ENCODE results near the gene LSMEM2. TPM values are rescaled to one million over a fixed set of nuclear protein-coding genes. Genes with fewer than 3 reads are reported as not detected.
"Not testable (repeated sequence)": the region's sequence is repeated elsewhere in the genome, so short reads cannot be mapped to it uniquely, and the experiment has no call there.

The LSMEM2 gene
- polyA plus RNA-seq, 2 of the 4 experiments (the other 2 are of a cell fraction) = 0.09 TPM; not detected in 1

- Histone ChIP-seq H3K4me1 (peaks cover under 1% of the 10 kb centered on the region; the same call in 1 of the 3 replicates), H3K9me3 (no peaks in the 10 kb centered on the region), H3K27ac (no peak overlapping the region), H3K4me2 (no peak overlapping the region), H3K4me3 (no peak overlapping the region)
- TF ChIP-seq MAX (IDR thresholded peaks at IDR 0.05) (no peak), CHD2 (IDR thresholded peaks at IDR 0.05; ENCODE audit: low read length, partially characterized antibody) (no peak), EHF (CRISPR knock-in tag; IDR thresholded peaks at IDR 0.05) (no peak), TFCP2L1 (CRISPR knock-in tag; IDR thresholded peaks at IDR 0.05) (no peak), ZNF302 (CRISPR knock-in tag; IDR thresholded peaks at IDR 0.05) (no peak), FOXS1 (CRISPR knock-in tag; IDR thresholded peaks at IDR 0.05) (no peak), PHF8 (IDR thresholded peaks at IDR 0.05; ENCODE audit: borderline replicate concordance, low read depth) (no peak), MAFK (IDR thresholded peaks at IDR 0.05; ENCODE audit: partially characterized antibody) (no peak), HDAC2 (IDR thresholded peaks at IDR 0.05) (no peak), ESRRA (IDR thresholded peaks at IDR 0.05; ENCODE audit: borderline replicate concordance, low read length) (no peak)
- FAIRE-seq (no peak), ATAC-seq (peak; percentile 5 to 37; a peak in 4 of 6 replicates), DNase-seq (ENCODE audit: low read depth in 1 of 2, low spot score in 1 of 2) (no peak)
- WGBS (ENCODE audit: missing lambda C conversion rate) = 76% methylated on average over 4 of the region's 4 CpGs
- ChIA-PET POLR2A (interaction anchor here (0.6 to 1.4 kb wide), 2 partner anchors 13 to 43 kb away, joined by 5 read pairs; partner anchors contain the start of gene GNAI2), CTCF (interaction anchor here (1.4 to 8.0 kb wide), 7 partner anchors 10 to 84 kb away, joined by 4 to 67 read pairs (median 6); no protein-coding TSS in a partner anchor)
These were observed 586 bp upstream of the LSMEM2 start for GRCh38 chr3:50278123-50278879.

GRCh38 chr3:50279255-50280016 lies 549 bp downstream of the LSMEM2 start:
- no peak for DNase-seq (ENCODE audit: low read depth in 1 of 2, low spot score in 1 of 2)
- H3K4me2 ChIP-seq = no peak overlapping the region
- 93% methylated on average over 7 of the region's 8 CpGs for whole genome bisulfite sequencing (ENCODE audit: missing lambda C conversion rate)

GRCh38 chr3:50284121-50284520 lies 5.2 kb downstream of the LSMEM2 start:
- H3K4me3 ChIP-seq; H3K9me3 ChIP-seq; DNase-seq (ENCODE audit: low read depth in 1 of 2, low spot score in 1 of 2); H3K4me1 ChIP-seq; FAIRE-seq; H3K4me2 ChIP-seq; POLR2A ChIA-PET; H3K27ac ChIP-seq: not testable (repeated sequence)
- WGBS (ENCODE audit: missing lambda C conversion rate) = 74% methylated on average over 6 of the region's 6 CpGs
- ATAC-seq = 0 out of 6 replicates have a peak, but pooled peaks of 1 of the 2 experiments have one; percentile 21
- CTCF ChIA-PET = interaction anchor here (0.6 to 1.4 kb wide), 4 partner anchors 8 to 63 kb away, joined by 3 to 4 read pairs (median 4); partner anchors contain the start of gene IFRD2

More at GRCh38 chr3:50279255-50280016, 549 bp downstream of the LSMEM2 start:
- ChIA-PET POLR2A (interaction anchor here (0.6 to 1.4 kb wide), 5 partner anchors 13 to 45 kb away, joined by 3 to 7 read pairs (median 5); partner anchors contain the start of genes GNAI2 and IFRD2), CTCF (interaction anchor here (0.6 to 3.3 kb wide), 11 partner anchors 15 to 89 kb away, joined by 3 to 13 read pairs (median 3); partner anchors contain the start of genes GNAT1 and TUSC2)
- H3K4me1 ChIP-seq = no peaks in the 10 kb centered on the region
- no peak overlapping the region for H3K27ac ChIP-seq
- no peaks in the 10 kb centered on the region for H3K9me3 ChIP-seq
- ATAC-seq (peak; percentile 34 to 47), FAIRE-seq (no peak)
- H3K4me3 ChIP-seq = no peak overlapping the region
- TF ChIP-seq NPAS2 (CRISPR knock-in tag; IDR thresholded peaks at IDR 0.05; ENCODE audit: borderline replicate concordance) = no peak
- no peak for TF ChIP-seq MAFK (IDR thresholded peaks at IDR 0.05; ENCODE audit: partially characterized antibody)
- no peak for TF ChIP-seq HOXB13 (CRISPR knock-in tag; IDR thresholded peaks at IDR 0.05; ENCODE audit: low read depth)
- TF ChIP-seq CBX8 (IDR thresholded peaks at IDR 0.05) = no peak
- no peak for TF ChIP-seq ZFP36 (IDR thresholded peaks at IDR 0.05; ENCODE audit: borderline replicate concordance, partially characterized antibody)
- TF ChIP-seq REST (IDR thresholded peaks at IDR 0.05) = no peak
- TF ChIP-seq GATA3 (IDR thresholded peaks at IDR 0.05; ENCODE audit: borderline replicate concordance) = no peak
- no peak for TF ChIP-seq USF2 (IDR thresholded peaks at IDR 0.05)
- no peak for TF ChIP-seq NR3C1 (IDR thresholded peaks at IDR 0.05)
- TF ChIP-seq, protein P1, sequence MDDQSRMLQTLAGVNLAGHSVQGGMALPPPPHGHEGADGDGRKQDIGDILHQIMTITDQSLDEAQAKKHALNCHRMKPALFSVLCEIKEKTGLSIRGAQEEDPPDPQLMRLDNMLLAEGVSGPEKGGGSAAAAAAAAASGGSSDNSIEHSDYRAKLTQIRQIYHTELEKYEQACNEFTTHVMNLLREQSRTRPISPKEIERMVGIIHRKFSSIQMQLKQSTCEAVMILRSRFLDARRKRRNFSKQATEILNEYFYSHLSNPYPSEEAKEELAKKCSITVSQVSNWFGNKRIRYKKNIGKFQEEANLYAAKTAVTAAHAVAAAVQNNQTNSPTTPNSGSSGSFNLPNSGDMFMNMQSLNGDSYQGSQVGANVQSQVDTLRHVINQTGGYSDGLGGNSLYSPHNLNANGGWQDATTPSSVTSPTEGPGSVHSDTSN (IDR thresholded peaks at IDR 0.05) = no peak
- TF ChIP-seq ZNF302 (CRISPR knock-in tag; IDR thresholded peaks at IDR 0.05) = no peak
- TF ChIP-seq HOXB5 (CRISPR knock-in tag; IDR thresholded peaks at IDR 0.05) = no peak
- TF ChIP-seq SMC3 (IDR thresholded peaks at IDR 0.05) = no peak

All from A549 (cell line).